NT2/D1 (cell line): ENCODE data around the gene TUB.

Experiments used
- SUZ12 ChIP-seq: IDR thresholded peaks from 2 replicates; pipeline ENCODE4 v1.6.1; 2011; ENCODE audit not compliant: insufficient read length, insufficient read depth; ENCODE audit errors: extremely low read depth
- YY1 ChIP-seq: IDR thresholded peaks from 2 replicates; pipeline ENCODE4 v1.6.1; 2011; ENCODE audit not compliant: insufficient read length, insufficient read depth
- ZNF274 ChIP-seq: IDR thresholded peaks from 2 replicates; pipeline ENCODE4 v1.6.1; 2011; ENCODE audit warnings: mild to moderate bottlenecking, low read depth, low read length

- TF ChIP-seq YY1 (no peak), ZNF274 (no peak), SUZ12 (no peak)
Measured at GRCh38 chr11:8102296-8102915, 21.4 kb downstream of the TUB start.
